ENCODE data around the gene C2orf76. TPM values are rescaled to one million over a fixed set of nuclear protein-coding genes. Genes with fewer than 3 reads are reported as not detected.
A peak's percentile ranks its signal among the peaks of the same experiment; 100 is the strongest.

C2orf76 gene
- polyA plus RNA-seq, 1 of the 3 experiments (the other 2 are of a cell fraction): 6.0 TPM

DNA sequence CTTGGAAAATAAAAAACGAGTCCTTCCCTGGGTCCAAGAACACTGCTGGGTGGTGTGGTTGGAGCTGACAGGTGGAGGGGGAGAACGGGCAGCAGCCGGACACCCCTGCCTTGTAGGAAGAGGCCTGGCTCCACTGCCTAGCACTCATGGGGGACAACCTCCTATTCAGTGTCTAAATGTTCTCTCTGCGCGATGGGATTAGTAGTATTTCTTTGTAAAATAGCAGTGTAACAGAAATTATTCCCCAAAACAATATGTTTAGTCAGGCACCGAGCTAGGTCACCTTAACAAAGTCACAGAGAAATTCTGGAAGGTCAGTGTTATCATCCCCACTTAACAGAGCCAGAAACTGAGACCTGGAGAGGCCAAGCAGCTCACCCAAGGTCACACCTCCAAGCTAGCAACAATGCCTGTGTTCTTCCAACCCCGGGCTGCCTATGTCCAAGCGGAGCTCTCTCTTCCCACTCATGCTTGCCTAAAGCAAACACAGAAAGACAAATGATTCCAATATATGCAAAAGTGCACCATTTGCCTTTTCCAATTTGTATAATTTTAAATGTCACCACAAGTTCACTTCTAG, 75.0 kb downstream of the C2orf76 start (continued):
- TF ChIP-seq IRF3 (IDR thresholded peaks at IDR 0.05; ENCODE audit: low read depth, low read length): no peak

- Histone ChIP-seq H3K4me3 (ENCODE audit: low read depth in 2 of 2, low read length in 1 of 2) (peak overlapping the region in 1 of 2 experiments; percentile 26; a peak in 1 of 4 replicates), H3K9me3 (no peaks in the 10 kb centered on the region), H2AFZ (ENCODE audit: low read depth) (no peak overlapping the region), H3K27ac (ENCODE audit: low read depth in 2 of 2, low read length in 1 of 2) (no peak overlapping the region), H4K20me1 (ENCODE audit: insufficient read depth) (no peaks in the 10 kb centered on the region), H3K9ac (no peak overlapping the region), H3K79me2 (ENCODE audit: insufficient read depth) (no peaks in the 10 kb centered on the region), H3F3A (replicated peaks; ENCODE audit: insufficient read depth) (no peaks in the 10 kb centered on the region), H3K27me3 (ENCODE audit: insufficient read depth) (no peaks in the 10 kb centered on the region), H3K36me3 (replicated peaks in 1 of 2; ENCODE audit: control insufficient read depth in 1 of 2, insufficient read depth in 2 of 2, low read length in 1 of 2) (peaks cover 0 to 3% of the 10 kb centered on the region in 2 experiments), H3K4me1 (ENCODE audit: control insufficient read depth in 1 of 2, insufficient read depth in 2 of 2, low read depth in 1 of 2, low read length in 1 of 2) (no peaks in the 10 kb centered on the region), H3K4me2 (no peak overlapping the region), H3K9me2 (no peaks in the 10 kb centered on the region)
- 68% methylated on average over 14 of the region's 15 CpGs for WGBS (ENCODE audit: low lambda C conversion rate)
- ChIA-PET POLR2A (no interaction called here), CTCF (interaction anchor here (0.6 to 5.1 kb wide), 22 partner anchors 10 to 409 kb away, joined by 3 to 32 read pairs (median 4); partner anchors contain the start of gene STEAP3)
- DNase-seq: peak; percentile 63
- TF ChIP-seq SIN3A (IDR thresholded peaks at IDR 0.05; ENCODE audit: borderline replicate concordance, low read depth, low read length) (no peak), IRF3 (IDR thresholded peaks at IDR 0.05; ENCODE audit: low read depth, low read length) (no peak), JUND (IDR thresholded peaks at IDR 0.05) (no peak), CHD2 (IDR thresholded peaks at IDR 0.05; ENCODE audit: low read length, partially characterized antibody) (no peak), FOXJ3 (CRISPR knock-in tag; IDR thresholded peaks at IDR 0.05) (no peak), EP300 (IDR thresholded peaks at IDR 0.05; ENCODE audit: borderline replicate concordance in 1 of 2, low read depth in 1 of 2, low read length in 1 of 2) (no peak), FOXM1 (IDR thresholded peaks at IDR 0.05; ENCODE audit: low read depth) (no peak), ELF1 (IDR thresholded peaks at IDR 0.05) (no peak), GABPA (IDR thresholded peaks at IDR 0.05; ENCODE audit: low read depth) (no peak), USF1 (IDR thresholded peaks at IDR 0.05; ENCODE audit: borderline replicate concordance, low read depth) (no peak), CTCF (IDR thresholded peaks at IDR 0.05) (peak; percentile 59), MXI1 (IDR thresholded peaks at IDR 0.05; ENCODE audit: low read depth, low read length) (no peak), RXRA (IDR thresholded peaks at IDR 0.05; ENCODE audit: borderline replicate concordance, low read depth) (no peak), SMC3 (IDR thresholded peaks at IDR 0.05; ENCODE audit: low read depth, low read length) (peak; percentile 72), TCF12 (IDR thresholded peaks at IDR 0.05) (no peak), POLR2AphosphoS5 (IDR thresholded peaks at IDR 0.05; ENCODE audit: low read depth, low read length) (no peak), FOSL2 (IDR thresholded peaks at IDR 0.05; ENCODE audit: borderline replicate concordance, low read depth) (no peak)
- TF ChIP-seq, protein P1, sequence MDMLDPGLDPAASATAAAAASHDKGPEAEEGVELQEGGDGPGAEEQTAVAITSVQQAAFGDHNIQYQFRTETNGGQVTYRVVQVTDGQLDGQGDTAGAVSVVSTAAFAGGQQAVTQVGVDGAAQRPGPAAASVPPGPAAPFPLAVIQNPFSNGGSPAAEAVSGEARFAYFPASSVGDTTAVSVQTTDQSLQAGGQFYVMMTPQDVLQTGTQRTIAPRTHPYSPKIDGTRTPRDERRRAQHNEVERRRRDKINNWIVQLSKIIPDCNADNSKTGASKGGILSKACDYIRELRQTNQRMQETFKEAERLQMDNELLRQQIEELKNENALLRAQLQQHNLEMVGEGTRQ (IDR thresholded peaks at IDR 0.05; ENCODE audit: borderline replicate concordance, low read depth, low read length): no peak
- TF ChIP-seq, protein P2, sequence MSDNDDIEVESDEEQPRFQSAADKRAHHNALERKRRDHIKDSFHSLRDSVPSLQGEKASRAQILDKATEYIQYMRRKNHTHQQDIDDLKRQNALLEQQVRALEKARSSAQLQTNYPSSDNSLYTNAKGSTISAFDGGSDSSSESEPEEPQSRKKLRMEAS (IDR thresholded peaks at IDR 0.05; ENCODE audit: low read depth): no peak
- TF ChIP-seq, protein P3, sequence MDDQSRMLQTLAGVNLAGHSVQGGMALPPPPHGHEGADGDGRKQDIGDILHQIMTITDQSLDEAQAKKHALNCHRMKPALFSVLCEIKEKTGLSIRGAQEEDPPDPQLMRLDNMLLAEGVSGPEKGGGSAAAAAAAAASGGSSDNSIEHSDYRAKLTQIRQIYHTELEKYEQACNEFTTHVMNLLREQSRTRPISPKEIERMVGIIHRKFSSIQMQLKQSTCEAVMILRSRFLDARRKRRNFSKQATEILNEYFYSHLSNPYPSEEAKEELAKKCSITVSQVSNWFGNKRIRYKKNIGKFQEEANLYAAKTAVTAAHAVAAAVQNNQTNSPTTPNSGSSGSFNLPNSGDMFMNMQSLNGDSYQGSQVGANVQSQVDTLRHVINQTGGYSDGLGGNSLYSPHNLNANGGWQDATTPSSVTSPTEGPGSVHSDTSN (IDR thresholded peaks at IDR 0.05): peak; percentile 9; the same call in 1 of the 2 replicates
- TF ChIP-seq, protein P4, sequence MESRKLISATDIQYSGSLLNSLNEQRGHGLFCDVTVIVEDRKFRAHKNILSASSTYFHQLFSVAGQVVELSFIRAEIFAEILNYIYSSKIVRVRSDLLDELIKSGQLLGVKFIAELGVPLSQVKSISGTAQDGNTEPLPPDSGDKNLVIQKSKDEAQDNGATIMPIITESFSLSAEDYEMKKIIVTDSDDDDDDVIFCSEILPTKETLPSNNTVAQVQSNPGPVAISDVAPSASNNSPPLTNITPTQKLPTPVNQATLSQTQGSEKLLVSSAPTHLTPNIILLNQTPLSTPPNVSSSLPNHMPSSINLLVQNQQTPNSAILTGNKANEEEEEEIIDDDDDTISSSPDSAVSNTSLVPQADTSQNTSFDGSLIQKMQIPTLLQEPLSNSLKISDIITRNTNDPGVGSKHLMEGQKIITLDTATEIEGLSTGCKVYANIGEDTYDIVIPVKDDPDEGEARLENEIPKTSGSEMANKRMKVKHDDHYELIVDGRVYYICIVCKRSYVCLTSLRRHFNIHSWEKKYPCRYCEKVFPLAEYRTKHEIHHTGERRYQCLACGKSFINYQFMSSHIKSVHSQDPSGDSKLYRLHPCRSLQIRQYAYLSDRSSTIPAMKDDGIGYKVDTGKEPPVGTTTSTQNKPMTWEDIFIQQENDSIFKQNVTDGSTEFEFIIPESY (IDR thresholded peaks at IDR 0.05; ENCODE audit: borderline replicate concordance, low read depth): no peak
Observed at GRCh38 chr2:119290859-119291587, 75.6 kb downstream of the C2orf76 start.
